ENCODE data around the gene C17orf75. TPM values are rescaled to one million over a fixed set of nuclear protein-coding genes. Genes with fewer than 3 reads are reported as not detected.

The C17orf75 gene
- total and polyA plus RNA-seq, 4 donors, result 4.7 to 10.1 (median 7.6) TPM

DNA sequence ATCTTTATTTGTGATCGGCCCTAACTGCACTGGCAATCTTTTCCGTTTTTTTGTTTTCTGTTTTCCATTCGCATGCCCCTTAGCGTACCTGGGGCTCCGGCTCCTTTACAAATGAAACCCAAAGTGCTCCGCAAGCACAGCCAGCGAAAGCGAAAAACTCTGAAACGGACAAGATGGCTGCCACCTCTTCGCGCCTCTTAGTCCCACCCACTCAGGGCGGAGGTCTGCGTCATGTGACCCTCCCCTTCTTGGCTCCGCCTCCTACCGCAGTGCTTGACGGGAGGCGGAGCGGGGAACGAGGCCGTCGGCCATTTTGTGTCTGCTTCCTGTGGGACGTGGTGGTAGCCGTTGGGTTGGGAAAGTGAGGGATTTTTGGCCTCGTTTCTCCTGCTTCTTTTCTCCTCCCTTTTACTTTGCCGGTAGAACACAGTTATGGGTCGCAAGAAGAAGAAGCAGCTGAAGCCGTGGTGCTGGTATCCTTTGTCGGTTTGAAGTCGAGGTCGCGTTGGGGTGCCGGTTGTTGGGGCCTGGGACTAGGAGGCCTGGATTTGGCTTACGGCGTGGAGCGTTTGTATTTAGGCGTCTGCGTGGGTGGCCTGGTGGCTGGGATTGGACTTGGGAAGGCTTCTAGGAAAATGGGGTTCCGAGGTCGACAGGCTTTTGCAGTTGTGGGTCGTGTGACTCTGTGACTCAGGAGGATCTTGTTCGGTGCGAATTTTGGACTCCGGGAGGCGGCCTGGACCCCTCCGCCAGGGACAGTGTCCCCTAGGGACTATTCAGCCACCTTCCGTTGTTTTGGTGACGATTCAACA lies 8.1 kb upstream of the C17orf75 start, which contains the start of gene ZNF207:
Gene ZNF207, plus strand, starts transcription at position 304 of the 812 bp plus-strand sequence. Its CDS starts 129 bp downstream, at position 433.
- Histone ChIP-seq H3K9ac (ENCODE audit: low read depth in 1 of 2, low read length in 2 of 2) (peak within 1 kb of the TSS; percentile 98 to 99), H3K36me3 (ENCODE audit: control insufficient read depth in 4 of 4, insufficient read depth in 3 of 4, low read depth in 1 of 4, low read length in 3 of 4) (peaks cover 2 to 13% (median 6%) of the 10 kb centered on the region in 4 donors), H3K4me3 (ENCODE audit: low read depth in 1 of 3, low read length in 3 of 3) (peak within 1 kb of the TSS; percentile 73 to 96 (median 95)), H3K9me3 (ENCODE audit: control insufficient read depth in 4 of 4, low read length in 3 of 4) (no peaks in the 10 kb centered on the region), H3K27me3 (ENCODE audit: control insufficient read depth in 4 of 4, insufficient read depth in 4 of 4, low read length in 3 of 4) (no peaks in the 10 kb centered on the region), H3K4me1 (ENCODE audit: control insufficient read depth in 4 of 4, insufficient read depth in 4 of 4, low read length in 3 of 4) (peaks cover 7 to 31% (median 14%) of the 10 kb centered on the region in 4 donors), H3K27ac (ENCODE audit: low read depth in 1 of 2, low read length in 2 of 2) (peak within 1 kb of the TSS; percentile 98 to 99)
- under 1% methylated on average over 47 of the region's 47 CpGs for WGBS
- peak in 1 of 2 donors; percentile 13 for TF ChIP-seq HNF4A (conservative IDR thresholded peaks at IDR 0.05)
- TF ChIP-seq YY1 (IDR thresholded peaks at IDR 0.05), result peak; percentile 100
- peak in 1 of 2 donors; percentile 51 for TF ChIP-seq RXRA (IDR thresholded peaks at IDR 0.05)
- TF ChIP-seq, protein P1, sequence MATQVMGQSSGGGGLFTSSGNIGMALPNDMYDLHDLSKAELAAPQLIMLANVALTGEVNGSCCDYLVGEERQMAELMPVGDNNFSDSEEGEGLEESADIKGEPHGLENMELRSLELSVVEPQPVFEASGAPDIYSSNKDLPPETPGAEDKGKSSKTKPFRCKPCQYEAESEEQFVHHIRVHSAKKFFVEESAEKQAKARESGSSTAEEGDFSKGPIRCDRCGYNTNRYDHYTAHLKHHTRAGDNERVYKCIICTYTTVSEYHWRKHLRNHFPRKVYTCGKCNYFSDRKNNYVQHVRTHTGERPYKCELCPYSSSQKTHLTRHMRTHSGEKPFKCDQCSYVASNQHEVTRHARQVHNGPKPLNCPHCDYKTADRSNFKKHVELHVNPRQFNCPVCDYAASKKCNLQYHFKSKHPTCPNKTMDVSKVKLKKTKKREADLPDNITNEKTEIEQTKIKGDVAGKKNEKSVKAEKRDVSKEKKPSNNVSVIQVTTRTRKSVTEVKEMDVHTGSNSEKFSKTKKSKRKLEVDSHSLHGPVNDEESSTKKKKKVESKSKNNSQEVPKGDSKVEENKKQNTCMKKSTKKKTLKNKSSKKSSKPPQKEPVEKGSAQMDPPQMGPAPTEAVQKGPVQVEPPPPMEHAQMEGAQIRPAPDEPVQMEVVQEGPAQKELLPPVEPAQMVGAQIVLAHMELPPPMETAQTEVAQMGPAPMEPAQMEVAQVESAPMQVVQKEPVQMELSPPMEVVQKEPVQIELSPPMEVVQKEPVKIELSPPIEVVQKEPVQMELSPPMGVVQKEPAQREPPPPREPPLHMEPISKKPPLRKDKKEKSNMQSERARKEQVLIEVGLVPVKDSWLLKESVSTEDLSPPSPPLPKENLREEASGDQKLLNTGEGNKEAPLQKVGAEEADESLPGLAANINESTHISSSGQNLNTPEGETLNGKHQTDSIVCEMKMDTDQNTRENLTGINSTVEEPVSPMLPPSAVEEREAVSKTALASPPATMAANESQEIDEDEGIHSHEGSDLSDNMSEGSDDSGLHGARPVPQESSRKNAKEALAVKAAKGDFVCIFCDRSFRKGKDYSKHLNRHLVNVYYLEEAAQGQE (IDR thresholded peaks at IDR 0.05), result no peak
- TF ChIP-seq, protein P2, sequence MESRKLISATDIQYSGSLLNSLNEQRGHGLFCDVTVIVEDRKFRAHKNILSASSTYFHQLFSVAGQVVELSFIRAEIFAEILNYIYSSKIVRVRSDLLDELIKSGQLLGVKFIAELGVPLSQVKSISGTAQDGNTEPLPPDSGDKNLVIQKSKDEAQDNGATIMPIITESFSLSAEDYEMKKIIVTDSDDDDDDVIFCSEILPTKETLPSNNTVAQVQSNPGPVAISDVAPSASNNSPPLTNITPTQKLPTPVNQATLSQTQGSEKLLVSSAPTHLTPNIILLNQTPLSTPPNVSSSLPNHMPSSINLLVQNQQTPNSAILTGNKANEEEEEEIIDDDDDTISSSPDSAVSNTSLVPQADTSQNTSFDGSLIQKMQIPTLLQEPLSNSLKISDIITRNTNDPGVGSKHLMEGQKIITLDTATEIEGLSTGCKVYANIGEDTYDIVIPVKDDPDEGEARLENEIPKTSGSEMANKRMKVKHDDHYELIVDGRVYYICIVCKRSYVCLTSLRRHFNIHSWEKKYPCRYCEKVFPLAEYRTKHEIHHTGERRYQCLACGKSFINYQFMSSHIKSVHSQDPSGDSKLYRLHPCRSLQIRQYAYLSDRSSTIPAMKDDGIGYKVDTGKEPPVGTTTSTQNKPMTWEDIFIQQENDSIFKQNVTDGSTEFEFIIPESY (IDR thresholded peaks at IDR 0.05), result peak; percentile 23
- TF ChIP-seq EGR1 (IDR thresholded peaks at IDR 0.05; ENCODE audit: low read depth in 2 of 2), result peak; percentile 65 to 67
- no peak for TF ChIP-seq JUND (IDR thresholded peaks at IDR 0.05)
- peak; percentile 59 for TF ChIP-seq SP1 (IDR thresholded peaks at IDR 0.05)
- TF ChIP-seq, protein P3, sequence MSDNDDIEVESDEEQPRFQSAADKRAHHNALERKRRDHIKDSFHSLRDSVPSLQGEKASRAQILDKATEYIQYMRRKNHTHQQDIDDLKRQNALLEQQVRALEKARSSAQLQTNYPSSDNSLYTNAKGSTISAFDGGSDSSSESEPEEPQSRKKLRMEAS (IDR thresholded peaks at IDR 0.05), result peak; percentile 63
- no peak for TF ChIP-seq FOXA2 (IDR thresholded peaks at IDR 0.05)
- no peak for TF ChIP-seq HNF4G (IDR thresholded peaks at IDR 0.05)
- TF ChIP-seq, protein P4, sequence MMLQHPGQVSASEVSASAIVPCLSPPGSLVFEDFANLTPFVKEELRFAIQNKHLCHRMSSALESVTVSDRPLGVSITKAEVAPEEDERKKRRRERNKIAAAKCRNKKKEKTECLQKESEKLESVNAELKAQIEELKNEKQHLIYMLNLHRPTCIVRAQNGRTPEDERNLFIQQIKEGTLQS (IDR thresholded peaks at IDR 0.05), result no peak
- TF ChIP-seq, protein P5, sequence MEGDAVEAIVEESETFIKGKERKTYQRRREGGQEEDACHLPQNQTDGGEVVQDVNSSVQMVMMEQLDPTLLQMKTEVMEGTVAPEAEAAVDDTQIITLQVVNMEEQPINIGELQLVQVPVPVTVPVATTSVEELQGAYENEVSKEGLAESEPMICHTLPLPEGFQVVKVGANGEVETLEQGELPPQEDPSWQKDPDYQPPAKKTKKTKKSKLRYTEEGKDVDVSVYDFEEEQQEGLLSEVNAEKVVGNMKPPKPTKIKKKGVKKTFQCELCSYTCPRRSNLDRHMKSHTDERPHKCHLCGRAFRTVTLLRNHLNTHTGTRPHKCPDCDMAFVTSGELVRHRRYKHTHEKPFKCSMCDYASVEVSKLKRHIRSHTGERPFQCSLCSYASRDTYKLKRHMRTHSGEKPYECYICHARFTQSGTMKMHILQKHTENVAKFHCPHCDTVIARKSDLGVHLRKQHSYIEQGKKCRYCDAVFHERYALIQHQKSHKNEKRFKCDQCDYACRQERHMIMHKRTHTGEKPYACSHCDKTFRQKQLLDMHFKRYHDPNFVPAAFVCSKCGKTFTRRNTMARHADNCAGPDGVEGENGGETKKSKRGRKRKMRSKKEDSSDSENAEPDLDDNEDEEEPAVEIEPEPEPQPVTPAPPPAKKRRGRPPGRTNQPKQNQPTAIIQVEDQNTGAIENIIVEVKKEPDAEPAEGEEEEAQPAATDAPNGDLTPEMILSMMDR (IDR thresholded peaks at IDR 0.05; ENCODE audit: low read depth, low read length, missing input control), result no peak
- peak; percentile 83 for TF ChIP-seq TAF1 (conservative IDR thresholded peaks at IDR 0.05)
- TF ChIP-seq NR2F2 (IDR thresholded peaks at IDR 0.05), result no peak
- TF ChIP-seq FOXA1 (IDR thresholded peaks at IDR 0.05), result no peak
- peak in 1 of 2 donors; percentile 77 for TF ChIP-seq GABPA (IDR thresholded peaks at IDR 0.05 in 1 of 2, conservative IDR thresholded peaks at IDR 0.05 in 1 of 2)
- TF ChIP-seq RAD21 (IDR thresholded peaks at IDR 0.05), result no peak
- peak; percentile 94 for DNase-seq (ENCODE audit: low spot score)

All from liver (tissue), 9 donors.